GM23338 (cell line): ENCODE results near the gene GTPBP4. TPM values are rescaled to one million over a fixed set of nuclear protein-coding genes. Genes with fewer than 3 reads are reported as not detected.

ENCODE experiments used
- ATAC-seq: fragments of 200-7000 bp; cut with Tn5 transposase; 3 replicates; pipeline ENCODE4 v1.9.1; 2020
- DNase-seq: peaks from one replicate; pipeline ENCODE4 v3.0.0-alpha.2; 2015; ENCODE audit warnings: low spot score
- H2AFZ ChIP-seq: fragments of 200-600 bp; sonication (generic); 2 replicates; pipeline ENCODE4 v1.8.0; 2016; ENCODE audit warnings: antibody characterized with exemption, mild to moderate bottlenecking, moderate library complexity
- H3F3A ChIP-seq: fragments of 200-600 bp; sonication (generic); replicated peaks from 2 replicates; pipeline ENCODE4 v1.8.0; 2017; ENCODE audit warnings: antibody characterized with exemption, mixed run types, low read depth
- H3K27ac ChIP-seq: fragments of 200-600 bp; sonication (generic); 2 replicates; pipeline ENCODE4 v1.6.1; 2016; ENCODE audit warnings: low read depth
- H3K27me3 ChIP-seq: fragments of 200-600 bp; sonication (generic); 2 replicates; pipeline ENCODE4 v1.8.0; 2016; ENCODE audit warnings: mild to moderate bottlenecking, mixed run types, moderate library complexity; ENCODE audit not compliant: insufficient read depth
- H3K36me3 ChIP-seq: fragments of 200-600 bp; sonication (generic); 2 replicates; pipeline ENCODE4 v1.8.0; 2016; ENCODE audit warnings: mild to moderate bottlenecking; ENCODE audit not compliant: insufficient read depth
- H3K4me1 ChIP-seq: fragments of 200-600 bp; sonication (generic); 2 replicates; pipeline ENCODE4 v1.8.0; 2016; ENCODE audit warnings: mild to moderate bottlenecking, moderate library complexity; ENCODE audit not compliant: insufficient read depth
- H3K4me2 ChIP-seq: fragments of 200-600 bp; sonication (generic); 2 replicates; pipeline ENCODE4 v1.7.1; 2017; ENCODE audit warnings: mixed run types
- H3K4me3 ChIP-seq: fragments of 200-600 bp; sonication (generic); 2 replicates; pipeline ENCODE4 v1.6.1; 2016; ENCODE audit warnings: mixed run types
- H3K79me2 ChIP-seq: fragments of 200-600 bp; sonication (generic); replicated peaks from 2 replicates; pipeline ENCODE4 v1.8.0; 2017; ENCODE audit warnings: mild to moderate bottlenecking; ENCODE audit not compliant: insufficient read depth
- H3K9me2 ChIP-seq: fragments of 200-600 bp; sonication (generic); 2 replicates; pipeline ENCODE4 v1.8.0; 2017; ENCODE audit not compliant: insufficient read depth
- H4K20me1 ChIP-seq: fragments of 200-600 bp; sonication (generic); replicated peaks from 2 replicates; pipeline ENCODE4 v1.8.0; 2017; ENCODE audit warnings: mild to moderate bottlenecking; ENCODE audit not compliant: insufficient read depth
- H3K27ac Mint-ChIP-seq: 2 replicates; pipeline ENCODE4 v1.8.0; 2020; ENCODE audit warnings: inconsistent platforms, mild to moderate bottlenecking, moderate library complexity, mixed read lengths
- H3K27me3 Mint-ChIP-seq: 3 replicates; pipeline ENCODE4 v1.8.0; 2022; ENCODE audit warnings: low read depth, mild to moderate bottlenecking, moderate library complexity, mixed read lengths, inconsistent platforms; ENCODE audit not compliant: insufficient read depth, poor library complexity
- H3K36me3 Mint-ChIP-seq: 3 replicates; pipeline ENCODE4 v1.8.0; 2021; ENCODE audit warnings: low read depth, mild to moderate bottlenecking, inconsistent platforms, moderate library complexity, mixed read lengths
- H3K4me1 Mint-ChIP-seq: 3 replicates; pipeline ENCODE4 v1.8.0; 2020; ENCODE audit warnings: mild to moderate bottlenecking, inconsistent platforms, mixed read lengths
- H3K4me3 Mint-ChIP-seq: 3 replicates; pipeline ENCODE4 v1.8.0; 2021; ENCODE audit warnings: moderate library complexity, mild to moderate bottlenecking, inconsistent platforms, mixed read lengths
- H3K9me3 Mint-ChIP-seq: 3 replicates; pipeline ENCODE4 v1.8.0; 2020; ENCODE audit warnings: moderate library complexity, mild to moderate bottlenecking, inconsistent platforms, mixed read lengths
- CREB1 ChIP-seq: fragments of 250-450 bp; sonication (Bioruptor Pico); IDR thresholded peaks from 2 replicates; pipeline ENCODE4 v1.5.0; 2020; ENCODE audit warnings: low read depth, mild to moderate bottlenecking, moderate library complexity
- CTCF ChIP-seq, 2 experiments: fragments of 200-600 bp in 1 of 2; sonication (generic) in 1 of 2; conservative IDR thresholded peaks; 2 replicates each; pipeline versions ENCODE4 v1.5.1 to v1.6.1; 2016 to 2017; ENCODE audit warnings: antibody characterized with exemption in 2 of 2, low read depth in 2 of 2, mild to moderate bottlenecking in 2 of 2, moderate library complexity in 1 of 2
- ETS1 ChIP-seq: IDR thresholded peaks from 2 replicates; pipeline ENCODE4 v1.6.1; 2016; ENCODE audit warnings: antibody characterized with exemption
- EZH2 ChIP-seq: fragments of 200-600 bp; sonication (generic); IDR thresholded peaks from one replicate; pipeline ENCODE4 v1.8.0; 2017; ENCODE audit warnings: antibody characterized with exemption, mild to moderate bottlenecking, low read depth; ENCODE audit not compliant: unreplicated experiment
- JUNB ChIP-seq: IDR thresholded peaks from one replicate; pipeline ENCODE4 v1.6.1; 2016; ENCODE audit warnings: antibody characterized with exemption; ENCODE audit not compliant: unreplicated experiment
- NANOG ChIP-seq: IDR thresholded peaks from 2 replicates; pipeline ENCODE4 v1.6.1; 2016; ENCODE audit warnings: antibody characterized with exemption, borderline replicate concordance
- POLR2AphosphoS5 ChIP-seq: IDR thresholded peaks from 2 replicates; pipeline ENCODE4 v1.6.1; 2016; ENCODE audit warnings: antibody characterized with exemption, low read depth
- REST ChIP-seq: IDR thresholded peaks from one replicate; pipeline ENCODE4 v1.6.1; 2018; ENCODE audit warnings: antibody characterized with exemption; ENCODE audit not compliant: unreplicated experiment
- STAT1 ChIP-seq: IDR thresholded peaks from one replicate; pipeline ENCODE4 v1.6.1; 2016; ENCODE audit warnings: antibody characterized with exemption; ENCODE audit not compliant: unreplicated experiment
- ZNF114 ChIP-seq: fragments of 250-450 bp; sonication (Bioruptor Pico); IDR thresholded peaks from 2 replicates; pipeline ENCODE4 v1.5.0; 2020; ENCODE audit warnings: mild to moderate bottlenecking, moderate library complexity
- ZNF331 ChIP-seq: fragments of 250-450 bp; sonication (Bioruptor Pico); IDR thresholded peaks from 2 replicates; pipeline ENCODE4 v1.5.0; 2020; ENCODE audit warnings: low read depth, mild to moderate bottlenecking, moderate library complexity
- ZNF462 ChIP-seq: fragments of 250-450 bp; sonication (Bioruptor Pico); IDR thresholded peaks from 2 replicates; pipeline ENCODE4 v1.5.0; 2020; ENCODE audit warnings: mild to moderate bottlenecking, moderate library complexity
- polyA plus RNA-seq: library from polyadenylated mRNA; unstranded; fragments of >200 nt; fragmentation: Nextera tagmentation; extraction: Ambion mirVana; gene quantifications from 2 replicates; pipeline ENCODE4 v1.2.1, GENCODE V29; 2016
- total RNA-seq: library from RNA; depleted of rRNA; stranded (reverse); fragments of >200 nt; shearing (Covaris generic); gene quantifications from 2 replicates; pipeline ENCODE4 v1.2.3, GENCODE V29; 2014

Gene GTPBP4
- total and polyA plus RNA-seq, 2 experiments from 2014 or later = 56.5 to 62.6 TPM

- peaks cover 5% of the 10 kb centered on the region for H3K4me1 Mint-ChIP-seq
- Histone ChIP-seq H3K4me1 (no peaks in the 10 kb centered on the region), H3K4me2 (no peak overlapping the region), H3F3A (no peaks in the 10 kb centered on the region), H4K20me1 (no peaks in the 10 kb centered on the region), H3K4me3 (no peak overlapping the region), H3K9me2 (no peaks in the 10 kb centered on the region), H3K27ac (no peak overlapping the region), H3K27me3 (no peaks in the 10 kb centered on the region), H3K36me3 (no peaks in the 10 kb centered on the region), H3K79me2 (no peaks in the 10 kb centered on the region), H2AFZ (no peak overlapping the region)
- no peaks in the 10 kb centered on the region for H3K9me3 Mint-ChIP-seq
- no peak for ATAC-seq
- no peak overlapping the region for H3K27ac Mint-ChIP-seq
- peaks cover 2% of the 10 kb centered on the region for H3K27me3 Mint-ChIP-seq
- TF ChIP-seq ZNF462 (CRISPR knock-in tag) (no peak), ZNF114 (no peak), POLR2AphosphoS5 (no peak), STAT1 (no peak), REST (no peak), CTCF (conservative IDR thresholded peaks at IDR 0.05; ENCODE audit: low read depth in 2 of 2) (no peak), NANOG (no peak), ETS1 (no peak), ZNF331 (CRISPR knock-in tag) (no peak), JUNB (no peak), CREB1 (CRISPR knock-in tag) (no peak), EZH2 (no peak)
- no peak for DNase-seq
- no peaks in the 10 kb centered on the region for H3K36me3 Mint-ChIP-seq
- H3K4me3 Mint-ChIP-seq = no peak overlapping the region
Measured at GRCh38 chr10:954396-954795, 33.8 kb upstream of the GTPBP4 start.
